Hepatocyte (in vitro differentiated cells): ENCODE results near the gene HAUS1.

Experiments
- EZH2 ChIP-seq: fragments of 200-600 bp; sonication (generic); IDR thresholded peaks from 2 replicates; pipeline ENCODE4 v1.6.1; 2016; ENCODE audit warnings: antibody characterized with exemption, mild to moderate bottlenecking, borderline replicate concordance
- EZH2phosphoT487 ChIP-seq: fragments of 200-600 bp; sonication (generic); IDR thresholded peaks from one replicate; pipeline ENCODE4 v1.6.1; 2018; ENCODE audit warnings: antibody characterized with exemption, mild to moderate bottlenecking, low read depth, moderate library complexity; ENCODE audit not compliant: unreplicated experiment, severe bottlenecking
- TF ChIP-seq, protein P1 (sequence below): fragments of 200-600 bp; sonication (generic); IDR thresholded peaks from 2 replicates; pipeline ENCODE4 v1.5.1; 2016; ENCODE audit warnings: antibody characterized with exemption, mild to moderate bottlenecking; ENCODE audit not compliant: poor library complexity

DNA sequence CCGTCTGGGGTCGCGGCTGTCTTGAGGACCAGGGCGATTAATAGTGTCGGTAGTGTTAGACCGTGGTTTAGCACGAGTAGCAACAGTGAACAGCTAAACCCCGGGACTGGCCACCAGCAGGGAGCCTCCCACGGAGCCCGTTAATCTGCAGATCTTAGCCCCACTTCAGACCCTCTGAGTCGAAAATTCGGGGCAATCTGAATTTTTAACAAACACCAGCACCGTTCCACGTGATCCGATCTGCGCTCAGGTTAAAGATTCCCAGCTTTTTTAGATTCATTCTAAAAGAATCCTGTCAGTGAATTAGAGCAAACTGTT lies 5.6 kb upstream of the HAUS1 start:
- TF ChIP-seq, protein P1, sequence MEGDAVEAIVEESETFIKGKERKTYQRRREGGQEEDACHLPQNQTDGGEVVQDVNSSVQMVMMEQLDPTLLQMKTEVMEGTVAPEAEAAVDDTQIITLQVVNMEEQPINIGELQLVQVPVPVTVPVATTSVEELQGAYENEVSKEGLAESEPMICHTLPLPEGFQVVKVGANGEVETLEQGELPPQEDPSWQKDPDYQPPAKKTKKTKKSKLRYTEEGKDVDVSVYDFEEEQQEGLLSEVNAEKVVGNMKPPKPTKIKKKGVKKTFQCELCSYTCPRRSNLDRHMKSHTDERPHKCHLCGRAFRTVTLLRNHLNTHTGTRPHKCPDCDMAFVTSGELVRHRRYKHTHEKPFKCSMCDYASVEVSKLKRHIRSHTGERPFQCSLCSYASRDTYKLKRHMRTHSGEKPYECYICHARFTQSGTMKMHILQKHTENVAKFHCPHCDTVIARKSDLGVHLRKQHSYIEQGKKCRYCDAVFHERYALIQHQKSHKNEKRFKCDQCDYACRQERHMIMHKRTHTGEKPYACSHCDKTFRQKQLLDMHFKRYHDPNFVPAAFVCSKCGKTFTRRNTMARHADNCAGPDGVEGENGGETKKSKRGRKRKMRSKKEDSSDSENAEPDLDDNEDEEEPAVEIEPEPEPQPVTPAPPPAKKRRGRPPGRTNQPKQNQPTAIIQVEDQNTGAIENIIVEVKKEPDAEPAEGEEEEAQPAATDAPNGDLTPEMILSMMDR = no peak
- TF ChIP-seq EZH2phosphoT487 (no peak), EZH2 (no peak)
